NOMO-1 (cell line): Measurements from ENCODE around the gene VSIG10L2.

ENCODE experiments used
- DNase-seq, 2 experiments: peaks; one replicate each; lab custom pipeline; 2025; ENCODE audit not compliant: unreplicated experiment in 2 of 2; lab: John Stamatoyannopoulos, UW

Gene VSIG10L2

DNA sequence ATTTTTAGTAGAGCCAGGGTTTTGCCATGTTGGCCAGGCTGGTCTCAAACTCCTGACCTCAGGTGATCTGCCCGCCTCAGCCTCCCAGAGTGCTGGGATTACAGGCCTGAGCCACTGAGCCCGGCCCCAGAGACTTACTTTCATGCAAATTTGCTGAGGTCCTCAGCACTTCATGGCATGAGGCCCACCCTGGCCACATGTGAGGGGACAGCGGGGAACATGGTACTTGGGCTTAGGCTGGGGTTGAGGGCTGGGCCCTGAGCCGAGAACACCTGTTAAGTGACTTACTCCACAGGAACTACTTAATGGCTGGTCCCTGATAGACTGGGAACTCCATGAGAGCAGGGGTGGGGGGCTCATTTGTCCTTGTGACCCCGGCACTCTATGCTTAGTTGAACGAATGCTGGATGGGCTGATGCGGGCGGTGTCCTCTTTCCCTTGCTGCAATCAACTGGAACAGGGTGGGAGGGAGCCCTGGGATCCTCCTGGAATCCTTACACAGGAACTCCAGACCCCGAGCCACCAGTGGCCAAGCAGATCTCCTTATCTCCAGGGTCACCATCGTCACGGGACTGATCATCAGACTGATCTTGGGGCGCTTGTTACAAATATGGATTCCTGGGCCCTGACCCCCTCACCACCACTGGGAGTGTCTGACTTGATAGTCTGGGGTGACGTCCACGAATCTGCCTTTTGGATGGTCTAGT lies 1.0 kb downstream of the VSIG10L2 start:
- no peak for DNase-seq

DNA sequence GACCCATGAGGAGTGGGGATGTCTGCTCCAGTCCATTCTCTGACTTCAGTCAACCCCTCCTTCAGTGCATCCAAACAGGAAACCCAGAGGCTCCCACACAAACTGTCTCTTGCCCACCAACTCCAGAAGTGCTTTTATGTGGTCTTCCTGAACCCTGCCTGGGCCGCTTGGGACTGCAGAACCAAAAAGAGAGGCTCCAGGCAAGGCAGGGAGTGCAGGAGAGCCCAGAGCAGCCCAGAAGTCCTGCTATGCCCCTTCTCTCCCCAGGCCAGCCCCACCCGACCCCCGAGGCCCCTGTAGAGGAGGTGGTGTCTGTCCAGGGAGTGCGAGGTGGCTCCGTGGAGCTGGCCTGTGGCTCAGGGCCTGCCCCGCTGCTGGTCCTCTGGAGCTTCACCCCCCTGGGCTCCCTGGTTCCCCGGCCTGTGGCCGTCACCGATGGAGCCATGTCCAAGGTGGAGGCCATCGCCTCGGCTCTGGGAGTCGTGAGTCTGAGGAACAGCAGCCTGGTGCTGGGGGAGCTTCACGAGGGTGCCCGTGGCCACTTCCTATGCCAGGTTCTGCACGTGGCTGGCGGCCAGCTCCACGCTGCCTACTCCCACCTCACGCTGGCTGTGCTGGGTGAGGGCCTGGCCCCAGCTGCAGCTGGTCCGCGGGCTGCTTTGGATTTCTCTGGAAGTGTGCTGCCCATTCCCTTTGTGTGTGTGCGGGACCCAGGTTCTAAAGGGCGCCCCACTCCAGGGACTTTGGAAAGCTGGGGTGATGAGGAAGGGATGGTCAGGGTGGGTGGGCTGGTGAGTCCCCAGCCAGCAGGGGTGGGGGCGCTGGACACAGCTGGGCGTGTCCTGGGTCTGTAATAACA lies 1.8 kb downstream of the VSIG10L2 start:
- DNase-seq, result no peak

DNA sequence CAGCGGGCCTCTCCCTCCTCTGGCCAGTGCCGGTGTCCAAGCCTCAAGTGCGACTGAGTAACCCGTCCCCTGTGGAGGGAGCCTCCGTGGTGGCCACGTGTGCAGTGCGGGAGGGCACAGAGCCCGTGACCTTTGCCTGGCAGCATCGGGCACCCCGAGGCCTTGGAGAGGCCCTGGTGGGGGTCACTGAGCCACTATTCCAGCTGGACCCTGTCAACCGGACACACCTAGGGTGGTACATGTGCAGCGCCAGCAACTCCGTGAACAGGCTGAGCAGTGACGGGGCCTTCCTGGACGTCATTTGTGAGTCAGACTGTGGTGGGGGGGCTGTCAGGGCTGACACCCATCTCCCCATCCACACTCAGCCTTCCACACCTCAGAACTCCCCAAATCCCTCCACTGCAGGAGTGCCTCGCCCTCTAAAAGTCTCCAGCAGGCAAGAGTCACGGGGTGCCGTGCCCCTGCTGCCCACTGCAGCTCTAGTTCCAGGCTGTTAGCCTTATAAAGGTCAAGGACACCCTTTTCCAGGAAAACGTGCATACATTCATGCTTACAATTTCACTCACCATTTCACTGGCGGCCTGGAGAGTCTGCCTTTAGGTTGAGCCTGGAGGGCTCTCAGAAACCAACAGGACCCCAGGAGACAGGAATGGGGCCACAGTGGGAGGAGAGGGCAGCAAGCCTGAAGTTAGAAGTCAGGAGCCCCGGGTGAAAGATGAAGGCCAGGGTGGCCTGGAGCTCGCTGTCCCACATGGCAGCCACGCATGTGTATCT lies 2.6 kb downstream of the VSIG10L2 start:
- DNase-seq, result no peak

DNA sequence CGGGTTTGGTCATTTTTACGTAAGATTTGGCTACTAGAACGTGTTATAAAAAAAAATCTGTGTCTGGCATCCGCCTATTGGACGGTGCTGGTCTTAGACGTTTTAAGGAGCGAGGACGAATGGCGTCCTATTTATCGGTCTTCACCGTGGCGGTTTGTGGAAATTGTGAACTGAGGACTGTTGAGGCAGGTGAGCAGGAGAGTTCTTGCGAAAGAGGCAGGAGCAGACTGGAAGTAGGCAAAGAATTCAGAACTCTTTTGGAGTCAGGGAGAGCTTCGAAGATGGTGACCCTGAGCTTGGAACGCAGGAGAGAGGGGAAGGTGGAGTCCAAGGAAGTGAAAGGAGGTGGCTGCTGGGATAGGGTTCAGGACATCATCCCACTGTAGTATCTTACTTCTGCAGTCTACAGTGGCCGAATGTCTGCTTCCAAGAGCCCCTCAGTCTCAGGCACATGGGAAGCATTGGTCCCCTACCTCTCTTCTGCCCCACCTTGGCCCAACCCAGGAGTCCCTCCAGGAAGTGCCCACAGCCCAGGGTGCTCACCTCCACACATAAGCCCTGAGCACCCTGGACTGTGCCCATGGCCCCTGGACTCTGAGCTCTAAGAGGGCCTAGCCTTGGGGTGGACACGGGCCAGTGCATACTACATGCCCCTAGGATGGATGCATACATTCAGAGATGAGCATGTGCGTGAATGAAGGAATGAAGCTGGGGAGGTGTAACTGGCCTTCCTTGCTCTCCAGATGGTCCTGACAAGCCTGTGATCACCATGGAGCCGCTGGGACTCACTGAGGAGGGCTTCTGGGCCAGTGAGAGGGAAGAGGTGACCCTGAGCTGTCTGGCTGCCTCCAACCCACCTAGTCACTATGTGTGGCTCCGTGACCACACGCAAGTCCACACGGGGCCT lies 3.7 kb downstream of the VSIG10L2 start:
- DNase-seq, result no peak

DNA sequence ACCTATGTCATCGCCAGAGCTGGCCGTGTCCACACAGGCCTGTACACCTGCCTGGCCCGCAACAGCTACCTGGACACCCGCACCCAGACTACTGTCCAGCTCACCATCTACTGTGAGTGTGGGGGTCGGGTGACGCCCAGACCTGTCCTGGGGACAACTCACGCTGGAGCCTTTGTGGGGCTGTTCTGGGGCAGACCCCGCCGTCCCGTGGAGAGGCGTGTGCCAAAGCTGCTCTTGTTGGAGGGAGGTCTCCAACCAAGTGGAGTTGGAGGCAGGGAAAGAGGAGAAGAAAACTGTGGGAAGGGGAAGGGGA lies 4.3 kb downstream of the VSIG10L2 start:
- DNase-seq, result no peak

DNA sequence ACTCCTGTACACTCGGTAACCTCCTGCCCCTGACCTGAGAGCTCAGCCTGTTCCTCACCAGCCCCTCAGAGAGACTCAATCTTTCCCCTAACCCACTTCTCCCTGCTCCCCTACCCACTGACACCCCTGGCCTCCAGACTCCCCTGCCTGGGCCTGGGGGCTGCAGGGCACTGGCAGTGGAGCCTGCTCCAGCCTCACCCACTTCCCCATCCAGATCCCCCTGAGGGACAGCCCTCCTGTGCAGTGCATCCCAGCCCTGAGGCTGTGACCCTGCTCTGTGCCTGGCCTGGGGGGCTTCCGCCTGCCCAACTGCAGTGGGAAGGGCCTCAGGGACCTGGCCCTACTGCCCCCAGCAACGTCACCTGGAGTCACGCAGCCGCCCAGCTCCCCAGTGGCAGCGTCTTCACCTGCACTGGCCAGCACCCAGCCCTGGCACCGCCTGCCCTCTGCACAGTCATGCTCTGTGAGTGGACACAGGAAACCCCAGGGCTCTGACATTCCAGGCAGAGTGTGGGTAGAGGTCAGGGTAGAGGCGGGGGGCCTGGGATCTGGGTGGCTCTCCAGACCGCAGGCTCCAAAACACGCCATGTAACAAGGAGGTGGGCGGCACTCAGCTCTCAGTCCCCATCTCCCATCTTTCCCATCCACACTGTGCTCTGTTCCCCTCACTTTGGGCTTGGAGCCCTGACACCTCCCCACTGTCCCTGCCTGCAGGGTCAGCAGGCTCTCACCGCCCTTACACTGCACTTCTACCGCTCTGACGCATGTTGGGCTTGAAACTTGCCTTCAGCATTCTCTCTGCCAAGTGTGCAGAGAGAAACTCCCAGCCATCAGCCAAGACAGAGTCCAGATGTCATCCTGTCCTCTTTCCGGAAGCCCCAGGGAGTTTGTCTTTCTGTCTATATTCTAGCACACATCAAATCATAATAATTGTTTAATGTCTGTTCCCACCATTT lies 5.1 kb downstream of the VSIG10L2 start:
- no peak for DNase-seq

DNA sequence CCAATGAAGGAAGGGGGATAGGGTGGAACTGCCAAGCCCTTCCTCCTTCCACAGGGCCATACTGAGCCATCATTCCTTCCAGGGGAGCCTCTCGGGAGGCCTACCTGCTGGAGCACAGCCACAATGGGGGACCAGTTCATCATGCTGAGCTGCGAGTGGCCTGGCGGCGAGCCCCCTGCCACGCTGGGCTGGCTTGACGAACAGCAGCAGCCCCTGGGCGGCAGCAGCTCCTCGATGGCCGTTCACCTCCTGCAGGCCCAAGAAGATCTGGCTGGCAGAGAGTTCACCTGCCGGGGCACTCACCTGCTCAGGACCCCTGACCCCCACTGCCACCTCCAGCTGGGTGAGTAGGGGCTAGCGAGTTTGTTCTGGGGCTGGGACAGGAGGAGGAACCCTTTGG lies 5.9 kb downstream of the VSIG10L2 start:
- DNase-seq, result no peak

DNA sequence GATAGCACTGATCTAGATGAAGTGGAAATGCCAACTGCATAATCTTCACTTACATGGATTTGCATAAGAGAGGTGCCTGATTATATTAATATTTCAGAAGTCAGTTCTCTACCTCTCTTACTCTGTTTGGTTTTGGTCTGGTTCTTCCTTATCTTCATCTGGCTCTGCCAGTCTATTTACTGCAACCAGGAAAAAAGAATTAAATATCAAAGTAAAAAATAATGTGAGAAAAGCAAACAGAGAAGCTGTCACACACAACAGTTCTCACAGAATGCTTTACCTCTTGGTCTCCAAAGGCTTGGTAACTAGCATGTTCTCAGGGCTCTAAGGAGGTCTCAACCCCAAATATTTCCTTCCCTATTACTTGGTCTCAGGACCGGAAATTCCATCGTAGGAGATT lies 6.7 kb downstream of the VSIG10L2 start:
- DNase-seq, result no peak

DNA sequence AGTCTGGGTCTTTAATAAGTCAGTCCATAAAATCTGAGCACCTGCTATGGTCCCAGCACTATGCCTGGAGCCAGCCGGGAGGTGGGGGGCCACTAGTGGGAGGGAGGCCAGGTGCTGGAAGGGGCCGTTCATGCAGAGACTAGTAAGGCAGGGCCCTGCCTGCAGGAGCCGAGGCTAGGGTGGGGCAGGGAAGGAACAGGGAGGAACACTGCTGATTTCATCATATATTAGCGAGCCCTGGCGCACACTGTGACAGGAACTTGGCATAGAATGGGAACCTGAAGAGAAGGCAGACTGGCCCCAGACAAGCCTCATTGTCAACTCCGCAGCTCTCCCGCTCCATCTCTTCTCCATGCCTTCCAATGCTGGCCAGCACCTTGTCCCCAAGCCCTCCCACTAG lies 7.1 kb downstream of the VSIG10L2 start:
- DNase-seq, result no peak

DNA sequence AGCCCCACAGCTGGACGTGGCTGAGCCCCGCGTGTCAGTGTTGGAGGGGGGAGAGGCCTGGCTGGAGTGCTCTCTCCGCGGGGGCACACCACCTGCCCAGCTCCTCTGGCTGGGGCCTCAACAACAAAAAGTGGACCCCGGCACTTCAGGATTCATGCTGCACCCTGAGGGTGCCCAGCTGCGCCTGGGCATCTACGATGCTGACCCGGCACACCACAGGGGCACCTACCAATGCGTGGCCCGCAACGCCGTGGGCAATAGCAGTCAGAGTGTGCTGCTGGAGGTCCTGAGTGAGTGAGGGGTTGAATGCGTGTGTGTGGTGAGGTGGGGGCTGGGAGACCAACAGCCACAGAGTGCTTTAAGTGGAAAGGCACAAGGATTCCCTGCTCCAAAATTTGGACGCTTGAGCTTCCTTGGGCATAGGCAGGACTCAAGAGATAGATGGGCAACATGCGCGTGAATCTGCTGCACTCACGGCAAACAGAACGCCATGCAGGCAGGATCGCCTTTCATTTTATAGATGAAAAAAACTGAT lies 7.6 kb downstream of the VSIG10L2 start:
- no peak for DNase-seq

DNA sequence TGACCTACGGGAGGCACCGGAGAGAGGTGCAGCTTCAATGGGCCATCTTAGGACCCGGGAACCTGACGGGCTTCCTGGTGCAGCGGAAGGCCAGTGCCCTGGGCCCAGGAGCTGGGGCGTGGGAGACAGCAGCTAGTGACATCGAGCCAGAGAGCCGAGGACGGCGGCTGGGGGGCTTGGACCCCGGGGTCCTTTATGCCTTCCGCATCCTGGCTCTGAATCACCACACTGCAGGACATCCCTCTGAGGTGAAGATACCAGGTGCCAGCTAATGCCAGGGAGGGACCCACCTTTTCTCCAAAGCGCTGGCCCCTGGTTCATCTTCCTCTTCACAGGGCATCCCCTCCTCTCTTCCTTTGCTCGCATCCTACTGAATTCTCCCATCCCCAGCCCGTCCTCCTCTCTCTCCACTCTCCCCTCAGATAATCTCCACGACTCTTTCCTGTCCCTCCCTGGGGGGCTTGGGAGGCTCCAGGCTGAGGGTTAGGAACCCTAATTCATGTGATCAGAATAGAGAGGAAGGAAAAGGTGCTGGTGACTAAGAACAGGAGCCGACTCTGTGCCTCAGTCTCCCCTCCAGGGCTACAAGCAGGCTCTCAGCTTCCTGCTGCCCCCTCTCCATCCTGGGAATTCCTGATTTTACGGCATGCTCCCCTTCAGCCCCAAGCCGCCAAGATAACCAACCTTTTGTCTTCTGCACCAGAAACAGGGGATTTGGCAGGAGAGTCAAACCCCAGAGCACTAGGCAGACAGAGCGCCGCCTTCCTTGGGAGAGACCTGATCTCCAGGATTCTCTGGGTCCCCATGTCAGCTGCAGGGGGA lies 8.5 kb downstream of the VSIG10L2 start:
- no peak for DNase-seq

DNA sequence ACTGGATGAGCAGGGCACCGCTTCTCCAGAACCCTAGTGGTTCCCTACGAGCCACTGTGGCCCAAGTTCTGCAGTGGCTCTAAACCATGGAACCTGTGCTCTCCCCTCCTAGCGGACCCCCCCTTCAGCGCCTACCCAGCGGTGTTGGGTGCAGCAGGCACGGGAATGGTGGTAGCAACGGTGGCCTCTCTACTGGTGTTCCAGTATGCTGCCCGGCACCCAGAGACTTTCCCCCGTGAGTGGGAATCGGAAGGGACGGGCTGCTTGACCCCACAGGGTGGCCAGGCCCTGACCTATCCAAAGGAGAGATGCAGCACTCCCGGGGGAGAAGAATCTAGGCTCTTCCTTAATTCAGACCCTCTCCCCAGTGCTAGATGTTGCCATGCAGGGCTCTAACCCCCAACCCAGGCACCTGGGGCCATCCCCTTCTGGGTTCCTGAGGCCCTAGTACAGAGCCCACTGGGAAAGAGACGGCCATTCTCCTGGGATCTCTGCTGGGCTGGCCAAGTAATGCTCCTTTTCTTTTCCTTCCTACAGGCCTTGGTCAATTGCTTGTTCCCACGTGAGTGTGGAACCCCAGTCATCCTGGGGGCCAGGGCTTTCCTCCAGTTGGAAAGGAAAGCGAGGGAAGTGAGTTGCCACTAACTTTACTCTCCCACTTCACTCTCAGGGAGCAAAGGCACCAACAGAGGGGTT lies 9.2 kb downstream of the VSIG10L2 start:
- DNase-seq, result no peak

DNA sequence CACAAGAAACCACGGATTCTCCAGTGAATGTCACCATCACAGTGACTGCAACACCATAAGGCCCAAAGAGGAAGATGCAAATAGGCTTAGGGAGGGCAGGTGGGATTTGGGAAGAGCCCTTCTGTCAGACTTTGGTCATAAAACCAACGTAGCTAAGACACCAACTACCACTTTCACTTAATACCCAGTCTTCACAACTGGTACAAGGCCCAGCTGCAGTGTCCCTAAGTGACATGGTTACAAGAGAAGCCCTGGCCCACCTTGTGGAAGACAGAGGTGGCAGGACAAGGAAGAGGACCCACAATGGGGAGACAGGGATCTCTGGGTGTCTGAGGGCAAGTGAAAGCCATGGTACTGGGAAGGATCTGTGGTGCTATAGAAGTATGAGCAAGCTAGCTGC lies 10.0 kb downstream of the VSIG10L2 start:
- no peak for DNase-seq

DNA sequence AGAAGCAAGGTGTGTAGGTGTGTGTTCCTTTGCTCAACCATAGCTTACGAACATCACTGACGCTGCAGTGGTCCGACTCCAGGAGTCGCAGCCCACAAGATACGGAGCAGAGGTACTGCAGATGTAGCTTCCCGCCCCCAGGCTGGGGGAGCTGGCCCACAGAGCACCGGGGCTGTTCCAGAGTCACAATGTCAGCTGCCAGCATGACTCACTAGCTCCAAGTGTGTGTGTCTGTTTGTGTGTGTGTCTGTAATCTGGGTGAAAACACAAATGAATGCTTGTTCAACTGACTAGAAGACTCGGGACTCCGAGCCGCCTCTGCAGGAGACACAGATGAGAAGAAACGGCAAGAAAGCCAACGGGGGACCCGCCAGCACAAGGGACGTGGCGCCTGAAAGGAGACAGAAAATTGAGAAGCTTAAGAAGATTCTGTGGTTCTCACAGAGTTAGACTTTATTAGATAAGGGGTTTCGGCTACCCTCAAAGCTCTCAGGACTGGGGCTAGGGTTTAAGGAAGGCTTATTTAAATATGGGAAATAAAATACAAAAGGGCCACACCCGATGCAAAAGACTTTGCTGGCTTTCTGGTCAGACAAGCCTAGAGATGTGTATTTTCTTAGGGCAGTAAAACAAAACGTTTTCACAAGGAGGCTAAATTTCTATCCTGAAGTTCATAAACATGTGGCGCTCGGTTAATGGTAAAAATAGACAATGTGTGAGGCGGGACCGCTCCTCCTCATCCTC lies 10.7 kb downstream of the VSIG10L2 start:
- no peak for DNase-seq

DNA sequence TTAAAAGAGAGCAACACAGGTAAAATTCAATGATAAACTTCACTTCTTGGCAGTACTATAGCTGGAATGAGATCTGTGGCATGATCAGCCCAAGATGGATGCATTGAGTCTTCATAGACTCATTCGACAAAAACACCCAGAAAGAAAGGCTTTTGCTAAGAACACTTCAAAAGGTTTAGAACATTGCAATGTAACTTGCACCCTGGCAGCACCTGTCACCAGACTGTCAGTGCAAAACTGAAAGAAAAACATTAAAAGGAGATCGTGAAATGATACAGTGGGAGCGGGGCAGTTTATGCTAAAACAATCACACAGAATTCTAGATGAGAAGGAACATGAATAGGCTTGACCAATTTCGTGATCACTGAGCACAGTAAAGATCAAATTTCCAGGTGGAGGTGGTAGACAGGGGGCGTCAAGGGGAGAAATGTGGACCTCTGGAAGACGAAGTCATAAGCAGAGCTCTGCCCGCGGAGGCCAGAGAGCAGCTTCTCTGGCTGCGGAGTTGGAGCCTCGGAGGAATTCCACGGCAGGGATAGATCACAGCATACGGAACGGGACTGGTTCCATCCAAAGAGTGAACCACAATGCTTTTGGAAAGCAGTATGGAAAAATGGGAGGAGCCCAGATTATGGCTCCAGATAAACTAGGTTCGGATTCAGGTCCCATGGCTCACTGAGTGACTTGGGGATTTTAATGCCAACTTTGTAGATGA lies 11.9 kb downstream of the VSIG10L2 start:
- no peak for DNase-seq

DNA sequence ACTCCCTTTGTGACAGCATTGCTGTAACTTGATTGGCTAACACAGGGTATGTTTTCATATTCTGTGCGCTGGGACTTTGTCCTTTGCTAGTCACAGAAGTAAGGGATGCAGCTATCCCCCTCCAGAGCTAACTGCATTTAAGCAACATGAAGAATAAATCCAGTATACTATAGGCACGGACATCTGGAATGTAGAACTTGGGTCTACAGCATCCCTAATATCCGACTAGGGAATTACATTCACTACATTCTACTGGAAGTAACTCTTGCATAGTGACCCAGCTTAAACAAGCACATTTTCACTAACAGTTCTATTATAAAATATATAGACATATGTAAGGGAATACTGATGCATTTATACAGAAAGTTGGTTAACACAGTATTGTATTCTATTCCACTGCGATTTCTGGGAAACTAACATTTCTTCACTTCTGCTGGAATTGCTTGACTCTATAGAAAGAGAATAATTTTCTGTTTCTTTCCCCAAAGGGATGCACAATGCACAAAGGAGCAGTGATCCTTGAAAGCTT lies 13.1 kb downstream of the VSIG10L2 start:
- DNase-seq, result no peak
